Prostate gland (tissue), 2 donors: Measurements from ENCODE around the gene C9orf50.

Source experiments
- CTCF ChIP-seq, 4 experiments: fragments of 200-600 bp in 2 of 4; fragments of 450-650 bp in 2 of 4; sonication (generic) in 2 of 4; IDR thresholded peaks; 1 replicate in 3 of 4; 2 replicates in 1 of 4; pipeline ENCODE4 v1.5.1; 2016 to 2019; ENCODE audit warnings: antibody characterized with exemption in 4 of 4, mild to moderate bottlenecking in 2 of 4, moderate library complexity in 2 of 4
- POLR2AphosphoS5 ChIP-seq: sonication (generic); formaldehyde crosslinking; IDR thresholded peaks from one replicate; pipeline ENCODE4 v1.6.1; 2017; ENCODE audit warnings: antibody characterized with exemption

- no peak for TF ChIP-seq CTCF (IDR thresholded peaks at IDR 0.05)
- TF ChIP-seq POLR2AphosphoS5 = no peak
Measured at GRCh38 chr9:129633207-129633606, 12.3 kb upstream of the C9orf50 start.
